Measurements from ENCODE around the gene NAA50. TPM values are rescaled to one million over a fixed set of nuclear protein-coding genes. Genes with fewer than 3 reads are reported as not detected.

Gene NAA50
- total and polyA plus RNA-seq, 2 donors: 43.6 to 68.7 TPM

GRCh38 chr3:113728661-113729060 is 17.4 kb downstream of the NAA50 start:
- H3K4me3 ChIP-seq (ENCODE audit: low read length in 2 of 2): no peak overlapping the region
- no peak for DNase-seq (ENCODE audit: low read depth in 6 of 9, low spot score in 9 of 9)
- 96% methylated on average over 2 of the region's 2 CpGs for WGBS
- no peaks in the 10 kb centered on the region for H3K4me1 ChIP-seq (ENCODE audit: control insufficient read depth in 2 of 2, insufficient read depth in 2 of 2, low read length in 2 of 2)
- no peaks in the 10 kb centered on the region for H3K27me3 ChIP-seq (ENCODE audit: control insufficient read depth in 2 of 2, insufficient read depth in 1 of 2, low read length in 1 of 2)
- no peaks in the 10 kb centered on the region for H3K9me3 ChIP-seq (ENCODE audit: control insufficient read depth in 2 of 2, insufficient read depth in 1 of 2, low read length in 1 of 2)
- H3K27ac ChIP-seq (ENCODE audit: low read depth in 1 of 2, low read length in 1 of 2): no peak overlapping the region
- H3K36me3 ChIP-seq (ENCODE audit: control insufficient read depth in 2 of 2, insufficient read depth in 2 of 2, low read length in 1 of 2): peaks cover 0 to 12% of the 10 kb centered on the region in 2 donors

GRCh38 chr3:113721636-113722035 is 24.4 kb downstream of the NAA50 start:
- Histone ChIP-seq H3K9me3 (ENCODE audit: control insufficient read depth in 2 of 2, insufficient read depth in 1 of 2, low read length in 1 of 2) (no peaks in the 10 kb centered on the region), H3K36me3 (ENCODE audit: control insufficient read depth in 2 of 2, insufficient read depth in 2 of 2, low read length in 1 of 2) (peaks cover 0 to 28% of the 10 kb centered on the region in 2 donors), H3K4me1 (ENCODE audit: control insufficient read depth in 2 of 2, insufficient read depth in 2 of 2, low read length in 2 of 2) (no peaks in the 10 kb centered on the region), H3K4me3 (ENCODE audit: low read length in 2 of 2) (no peak overlapping the region), H3K27me3 (ENCODE audit: control insufficient read depth in 2 of 2, insufficient read depth in 1 of 2, low read length in 1 of 2) (no peaks in the 10 kb centered on the region), H3K27ac (ENCODE audit: low read depth in 1 of 2, low read length in 1 of 2) (peak overlapping the region; percentile 0 to 7)
- DNase-seq (ENCODE audit: low read depth in 6 of 9, low spot score in 9 of 9): peak in 1 of 9 donors; percentile 29
- 6% methylated on average over 3 of the region's 3 CpGs for WGBS

GRCh38 chr3:113719758-113720157 is 26.3 kb downstream of the NAA50 start:
- Histone ChIP-seq H3K9me3 (ENCODE audit: control insufficient read depth in 2 of 2, insufficient read depth in 1 of 2, low read length in 1 of 2) (no peaks in the 10 kb centered on the region), H3K27me3 (ENCODE audit: control insufficient read depth in 2 of 2, insufficient read depth in 1 of 2, low read length in 1 of 2) (no peaks in the 10 kb centered on the region), H3K4me3 (ENCODE audit: low read length in 2 of 2) (no peak overlapping the region), H3K4me1 (ENCODE audit: control insufficient read depth in 2 of 2, insufficient read depth in 2 of 2, low read length in 2 of 2) (no peaks in the 10 kb centered on the region), H3K27ac (ENCODE audit: low read depth in 1 of 2, low read length in 1 of 2) (no peak overlapping the region), H3K36me3 (ENCODE audit: control insufficient read depth in 2 of 2, insufficient read depth in 2 of 2, low read length in 1 of 2) (peaks cover 0 to 25% of the 10 kb centered on the region in 2 donors)
- WGBS: 95% methylated on average over 2 of the region's 2 CpGs
- no peak for DNase-seq (ENCODE audit: low read depth in 6 of 9, low spot score in 9 of 9)

GRCh38 chr3:113719294-113719693 is 26.8 kb downstream of the NAA50 start:
- H3K27ac ChIP-seq (ENCODE audit: low read depth in 1 of 2, low read length in 1 of 2): no peak overlapping the region
- H3K4me1 ChIP-seq (ENCODE audit: control insufficient read depth in 2 of 2, insufficient read depth in 2 of 2, low read length in 2 of 2): no peaks in the 10 kb centered on the region
- H3K4me3 ChIP-seq (ENCODE audit: low read length in 2 of 2): no peak overlapping the region
- H3K9me3 ChIP-seq (ENCODE audit: control insufficient read depth in 2 of 2, insufficient read depth in 1 of 2, low read length in 1 of 2): no peaks in the 10 kb centered on the region
- 95% methylated on average over 1 of the region's 1 CpG for WGBS
- no peak for DNase-seq (ENCODE audit: low read depth in 6 of 9, low spot score in 9 of 9)
- peaks cover 0 to 25% of the 10 kb centered on the region in 2 donors for H3K36me3 ChIP-seq (ENCODE audit: control insufficient read depth in 2 of 2, insufficient read depth in 2 of 2, low read length in 1 of 2)
- no peaks in the 10 kb centered on the region for H3K27me3 ChIP-seq (ENCODE audit: control insufficient read depth in 2 of 2, insufficient read depth in 1 of 2, low read length in 1 of 2)

GRCh38 chr3:113717818-113718217 is 28.2 kb downstream of the NAA50 start:
- 99% methylated on average over 3 of the region's 3 CpGs for WGBS
- no peak overlapping the region for H3K4me3 ChIP-seq (ENCODE audit: low read length in 2 of 2)
- H3K27ac ChIP-seq (ENCODE audit: low read depth in 1 of 2, low read length in 1 of 2): no peak overlapping the region
- no peaks in the 10 kb centered on the region for H3K4me1 ChIP-seq (ENCODE audit: control insufficient read depth in 2 of 2, insufficient read depth in 2 of 2, low read length in 2 of 2)
- peaks cover 0 to 25% of the 10 kb centered on the region in 2 donors for H3K36me3 ChIP-seq (ENCODE audit: control insufficient read depth in 2 of 2, insufficient read depth in 2 of 2, low read length in 1 of 2)
- no peaks in the 10 kb centered on the region for H3K9me3 ChIP-seq (ENCODE audit: control insufficient read depth in 2 of 2, insufficient read depth in 1 of 2, low read length in 1 of 2)
- no peaks in the 10 kb centered on the region for H3K27me3 ChIP-seq (ENCODE audit: control insufficient read depth in 2 of 2, insufficient read depth in 1 of 2, low read length in 1 of 2)
- DNase-seq (ENCODE audit: low read depth in 6 of 9, low spot score in 9 of 9): no peak

- WGBS: 97% methylated on average over 3 of the region's 3 CpGs
- Histone ChIP-seq H3K27ac (ENCODE audit: low read depth in 1 of 2, low read length in 1 of 2) (no peak overlapping the region), H3K4me1 (ENCODE audit: control insufficient read depth in 2 of 2, insufficient read depth in 2 of 2, low read length in 2 of 2) (no peaks in the 10 kb centered on the region), H3K4me3 (ENCODE audit: low read length in 2 of 2) (no peak overlapping the region), H3K36me3 (ENCODE audit: control insufficient read depth in 2 of 2, insufficient read depth in 2 of 2, low read length in 1 of 2) (peaks cover 0 to 23% of the 10 kb centered on the region in 2 donors), H3K27me3 (ENCODE audit: control insufficient read depth in 2 of 2, insufficient read depth in 1 of 2, low read length in 1 of 2) (no peaks in the 10 kb centered on the region), H3K9me3 (ENCODE audit: control insufficient read depth in 2 of 2, insufficient read depth in 1 of 2, low read length in 1 of 2) (no peaks in the 10 kb centered on the region)
- no peak for DNase-seq (ENCODE audit: low read depth in 6 of 9, low spot score in 9 of 9)
Measured at GRCh38 chr3:113717308-113717707, 28.7 kb downstream of the NAA50 start.

- H3K4me3 ChIP-seq (ENCODE audit: low read length in 2 of 2): no peak overlapping the region
- H3K27ac ChIP-seq (ENCODE audit: low read depth in 1 of 2, low read length in 1 of 2): no peak overlapping the region
- H3K27me3 ChIP-seq (ENCODE audit: control insufficient read depth in 2 of 2, insufficient read depth in 1 of 2, low read length in 1 of 2): no peaks in the 10 kb centered on the region
- DNase-seq (ENCODE audit: low read depth in 6 of 9, low spot score in 9 of 9): no peak
- peaks cover 0 to 3% of the 10 kb centered on the region in 2 donors for H3K36me3 ChIP-seq (ENCODE audit: control insufficient read depth in 2 of 2, insufficient read depth in 2 of 2, low read length in 1 of 2)
- no peaks in the 10 kb centered on the region for H3K4me1 ChIP-seq (ENCODE audit: control insufficient read depth in 2 of 2, insufficient read depth in 2 of 2, low read length in 2 of 2)
- 94% methylated on average over 1 of the region's 1 CpG for WGBS
- H3K9me3 ChIP-seq (ENCODE audit: control insufficient read depth in 2 of 2, insufficient read depth in 1 of 2, low read length in 1 of 2): no peaks in the 10 kb centered on the region
Measured at GRCh38 chr3:113714702-113715101, 31.3 kb downstream of the NAA50 start.

GRCh38 chr3:113712129-113712528 is 33.9 kb downstream of the NAA50 start:
- WGBS: 59% methylated on average over 3 of the region's 3 CpGs

GRCh38 chr3:113707835-113708234 is 38.2 kb downstream of the NAA50 start:
- H3K27me3 ChIP-seq (ENCODE audit: control insufficient read depth in 2 of 2, insufficient read depth in 1 of 2, low read length in 1 of 2): no peaks in the 10 kb centered on the region
- 98% methylated on average over 4 of the region's 4 CpGs for WGBS
- no peak for DNase-seq (ENCODE audit: low read depth in 6 of 9, low spot score in 9 of 9)
- no peak overlapping the region for H3K4me3 ChIP-seq (ENCODE audit: low read length in 2 of 2)
- no peaks in the 10 kb centered on the region for H3K9me3 ChIP-seq (ENCODE audit: control insufficient read depth in 2 of 2, insufficient read depth in 1 of 2, low read length in 1 of 2)
- no peaks in the 10 kb centered on the region for H3K4me1 ChIP-seq (ENCODE audit: control insufficient read depth in 2 of 2, insufficient read depth in 2 of 2, low read length in 2 of 2)
- no peaks in the 10 kb centered on the region for H3K36me3 ChIP-seq (ENCODE audit: control insufficient read depth in 2 of 2, insufficient read depth in 2 of 2, low read length in 1 of 2)
- no peak overlapping the region for H3K27ac ChIP-seq (ENCODE audit: low read depth in 1 of 2, low read length in 1 of 2)

More at GRCh38 chr3:113712129-113712528, 33.9 kb downstream of the NAA50 start:
- no peaks in the 10 kb centered on the region for H3K9me3 ChIP-seq (ENCODE audit: control insufficient read depth in 2 of 2, insufficient read depth in 1 of 2, low read length in 1 of 2)
- H3K27me3 ChIP-seq (ENCODE audit: control insufficient read depth in 2 of 2, insufficient read depth in 1 of 2, low read length in 1 of 2): no peaks in the 10 kb centered on the region
- no peak overlapping the region for H3K27ac ChIP-seq (ENCODE audit: low read depth in 1 of 2, low read length in 1 of 2)
- H3K36me3 ChIP-seq (ENCODE audit: control insufficient read depth in 2 of 2, insufficient read depth in 2 of 2, low read length in 1 of 2): no peaks in the 10 kb centered on the region
- H3K4me1 ChIP-seq (ENCODE audit: control insufficient read depth in 2 of 2, insufficient read depth in 2 of 2, low read length in 2 of 2): no peaks in the 10 kb centered on the region
- H3K4me3 ChIP-seq (ENCODE audit: low read length in 2 of 2): no peak overlapping the region
- DNase-seq (ENCODE audit: low read depth in 6 of 9, low spot score in 9 of 9): no peak

- WGBS: 38% methylated on average over 24 of the region's 24 CpGs
Measured at GRCh38 chr3:113698956-113699355, 47.1 kb downstream of the NAA50 start.

More at GRCh38 chr3:113698956-113699355, 47.1 kb downstream of the NAA50 start:
- peak overlapping the region in 1 of 2 donors; percentile 30 for H3K4me3 ChIP-seq (ENCODE audit: low read length in 2 of 2)
- H3K36me3 ChIP-seq (ENCODE audit: control insufficient read depth in 2 of 2, insufficient read depth in 2 of 2, low read length in 1 of 2): no peaks in the 10 kb centered on the region
- H3K27ac ChIP-seq (ENCODE audit: low read depth in 1 of 2, low read length in 1 of 2): no peak overlapping the region
- H3K4me1 ChIP-seq (ENCODE audit: control insufficient read depth in 2 of 2, insufficient read depth in 2 of 2, low read length in 2 of 2): peaks cover 4 to 11% of the 10 kb centered on the region in 2 donors
- DNase-seq (ENCODE audit: low read depth in 6 of 9, low spot score in 9 of 9): peak in 1 of 9 donors; percentile 6
- H3K27me3 ChIP-seq (ENCODE audit: control insufficient read depth in 2 of 2, insufficient read depth in 1 of 2, low read length in 1 of 2): no peaks in the 10 kb centered on the region
- no peaks in the 10 kb centered on the region for H3K9me3 ChIP-seq (ENCODE audit: control insufficient read depth in 2 of 2, insufficient read depth in 1 of 2, low read length in 1 of 2)
